Ectodermal cell (in vitro differentiated cells): ENCODE data around the gene ZNF565.
"Not testable (repeated sequence)": the region's sequence is repeated elsewhere in the genome, so short reads cannot be mapped to it uniquely, and the experiment has no call there.

ENCODE experiments used
- H3K27ac ChIP-seq: 2 replicates; pipeline ENCODE4 v1.7.0; 2013; ENCODE audit warnings: mild to moderate bottlenecking, low read depth, low read length; ENCODE audit not compliant: insufficient read depth, poor library complexity, severe bottlenecking
- H3K27me3 ChIP-seq: 2 replicates; pipeline ENCODE4 v1.7.0; 2013; ENCODE audit warnings: mild to moderate bottlenecking, low read length; ENCODE audit not compliant: insufficient read depth, control insufficient read depth, poor library complexity, severe bottlenecking
- H3K36me3 ChIP-seq: one replicate; pipeline ENCODE4 v1.7.0; 2013; ENCODE audit warnings: low read length; ENCODE audit not compliant: control insufficient read depth, insufficient read depth
- H3K4me1 ChIP-seq: one replicate; pipeline ENCODE4 v1.7.0; 2013; ENCODE audit warnings: low read length; ENCODE audit not compliant: control insufficient read depth, insufficient read depth
- H3K4me3 ChIP-seq: 2 replicates; pipeline ENCODE4 v1.7.0; 2013; ENCODE audit warnings: low read depth, low read length, control low read depth; ENCODE audit not compliant: insufficient read depth
- H3K9me3 ChIP-seq: 2 replicates; pipeline ENCODE4 v1.7.0; 2013; ENCODE audit warnings: mild to moderate bottlenecking, low read length, moderate library complexity; ENCODE audit not compliant: control insufficient read depth
- WGBS, 2 experiments: methylation state at CpG; one replicate each; pipeline ENCODE4 v1.1.7; 2013; ENCODE audit warnings: missing lambda C conversion rate in 2 of 2; 5-methylcytosine and 5-hydroxymethylcytosine counted together

Gene ZNF565

DNA sequence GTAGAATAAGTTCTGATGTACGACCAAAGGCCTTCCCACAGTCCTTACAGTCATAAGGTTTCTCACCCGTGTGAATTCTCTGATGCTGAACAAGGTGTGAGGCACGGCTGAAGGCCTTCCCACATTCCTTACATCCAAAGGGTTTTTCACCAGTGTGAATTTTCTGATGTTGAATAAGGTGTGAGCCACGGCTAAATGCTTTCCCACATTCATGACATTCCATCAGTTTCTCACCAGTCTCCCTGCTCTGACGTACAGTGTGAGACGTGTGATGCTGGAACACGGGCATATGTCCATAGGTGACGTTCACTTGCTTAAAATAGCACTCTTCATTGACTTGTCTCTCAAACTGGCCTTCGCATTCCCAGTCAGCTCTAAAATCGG lies 31.2 kb downstream of the ZNF565 start:
- no peaks in the 10 kb centered on the region for H3K36me3 ChIP-seq
- H3K27me3 ChIP-seq: no peaks in the 10 kb centered on the region
- H3K9me3 ChIP-seq: no peaks in the 10 kb centered on the region
- no peaks in the 10 kb centered on the region for H3K4me1 ChIP-seq
- H3K4me3 ChIP-seq: no peak overlapping the region
- peak overlapping the region; percentile 59 for H3K27ac ChIP-seq
- 89 to 90% methylated on average over 10 of the region's 10 CpGs for WGBS, 2 experiments

- peak overlapping the region; percentile 59 for H3K27ac ChIP-seq
- H3K36me3 ChIP-seq: no peaks in the 10 kb centered on the region
- no peaks in the 10 kb centered on the region for H3K4me1 ChIP-seq
- H3K9me3 ChIP-seq: no peaks in the 10 kb centered on the region
- H3K4me3 ChIP-seq: no peak overlapping the region
- WGBS, 2 experiments: 84 to 85% methylated on average over 17 of the region's 17 CpGs
- H3K27me3 ChIP-seq: no peaks in the 10 kb centered on the region
These were observed 31.7 kb downstream of the ZNF565 start for GRCh38 chr19:36182612-36183244.

GRCh38 chr19:36179077-36179476 lies 35.4 kb downstream of the ZNF565 start:
- WGBS, 2 experiments: 62 to 70% methylated on average over 2 of the region's 2 CpGs
- not testable (repeated sequence) for H3K9me3 ChIP-seq, H3K36me3 ChIP-seq, H3K4me3 ChIP-seq, H3K27me3 ChIP-seq, H3K27ac ChIP-seq, H3K4me1 ChIP-seq

DNA sequence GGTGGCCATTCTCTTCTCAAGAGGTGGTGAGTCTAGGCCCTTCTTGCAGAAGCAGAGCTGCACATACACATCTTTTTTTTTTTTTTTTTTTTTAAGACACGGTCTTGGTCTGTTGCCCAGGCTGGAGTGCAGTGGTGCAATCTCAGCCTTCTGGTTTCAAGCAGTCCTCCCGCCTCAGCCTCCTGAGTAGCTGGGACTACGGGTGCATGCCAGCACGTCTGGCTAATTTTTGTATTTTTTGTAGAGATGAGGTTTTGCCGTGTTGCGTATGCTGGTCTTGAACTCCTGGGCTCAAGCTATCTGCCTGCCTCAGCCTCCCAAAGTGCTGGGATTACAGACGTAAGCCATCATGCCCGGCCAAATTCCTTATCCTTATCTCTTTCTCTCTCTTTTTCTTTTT lies 40.6 kb downstream of the ZNF565 start:
- not testable (repeated sequence) for H3K36me3 ChIP-seq, H3K27me3 ChIP-seq, H3K9me3 ChIP-seq, H3K4me1 ChIP-seq, H3K4me3 ChIP-seq, H3K27ac ChIP-seq
- 86 to 92% methylated on average over 8 of the region's 8 CpGs for WGBS, 2 experiments

GRCh38 chr19:36172852-36173251 lies 41.6 kb downstream of the ZNF565 start:
- 89 to 94% methylated on average over 5 of the region's 5 CpGs for WGBS, 2 experiments
- Histone ChIP-seq H3K9me3 (no peaks in the 10 kb centered on the region), H3K4me3 (no peak overlapping the region)

DNA sequence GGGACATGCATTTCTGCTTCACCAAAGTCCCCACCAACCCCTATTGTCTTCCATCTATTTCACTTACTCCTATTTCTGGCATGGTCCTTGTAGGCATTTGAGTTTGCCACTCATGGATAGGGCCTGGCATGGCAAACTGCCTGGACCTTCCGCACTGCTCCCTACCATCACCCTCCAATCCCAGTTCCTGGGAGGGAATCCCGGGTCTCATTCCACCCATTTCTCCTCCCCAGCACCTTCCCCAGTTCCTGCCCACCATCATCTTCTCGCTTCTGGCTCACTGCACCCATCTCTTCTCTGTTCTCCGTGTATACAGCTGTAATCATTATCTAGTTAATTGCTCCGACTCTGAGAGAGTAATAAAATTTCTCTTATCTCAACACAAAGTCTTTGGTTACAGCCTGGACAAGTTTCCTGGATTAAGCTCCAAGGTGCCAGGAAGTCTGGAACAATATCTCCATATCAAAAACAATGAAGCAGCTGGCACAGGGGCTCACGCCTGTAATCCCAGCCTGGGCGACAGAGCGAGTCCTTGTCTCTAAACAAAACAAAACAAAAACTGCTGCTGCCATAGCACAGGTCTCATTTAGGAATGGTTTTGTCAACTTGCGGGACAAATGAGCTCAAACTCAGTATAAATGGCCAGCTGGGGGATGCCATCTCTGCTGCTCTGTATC lies 45.2 kb downstream of the ZNF565 start:
- H3K9me3 ChIP-seq: no peaks in the 10 kb centered on the region
- H3K27me3 ChIP-seq: no peaks in the 10 kb centered on the region
- peak overlapping the region; percentile 1 for H3K27ac ChIP-seq
- no peaks in the 10 kb centered on the region for H3K36me3 ChIP-seq
- 86 to 93% methylated on average over 9 of the region's 9 CpGs for WGBS, 2 experiments
- H3K4me1 ChIP-seq: no peaks in the 10 kb centered on the region
- no peak overlapping the region for H3K4me3 ChIP-seq

More at GRCh38 chr19:36172852-36173251, 41.6 kb downstream of the ZNF565 start:
- no peak overlapping the region for H3K27ac ChIP-seq
- H3K27me3 ChIP-seq: no peaks in the 10 kb centered on the region
- H3K36me3 ChIP-seq: no peaks in the 10 kb centered on the region
- no peaks in the 10 kb centered on the region for H3K4me1 ChIP-seq

DNA sequence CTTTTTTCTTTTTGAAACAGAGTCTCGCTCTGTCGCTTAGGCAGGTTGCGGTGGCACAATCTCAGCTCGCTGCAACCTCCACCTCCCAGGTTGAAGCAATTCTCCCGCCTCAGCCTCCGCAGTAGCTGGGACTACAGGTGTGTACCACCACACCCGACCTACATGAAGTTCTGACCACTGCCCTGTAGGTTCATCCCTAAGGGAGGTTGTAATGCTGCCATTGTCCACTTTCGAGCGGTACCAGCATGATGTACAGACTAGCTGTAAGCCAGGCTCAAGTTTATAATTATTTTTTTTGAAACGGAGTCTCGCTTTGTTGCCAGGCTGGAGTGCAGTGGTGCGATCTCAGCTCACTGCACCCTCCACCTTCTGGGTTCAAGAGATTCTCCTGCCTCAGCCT lies 50.7 kb downstream of the ZNF565 start:
- no peak overlapping the region for H3K4me3 ChIP-seq
- no peaks in the 10 kb centered on the region for H3K9me3 ChIP-seq
- H3K27me3 ChIP-seq: no peaks in the 10 kb centered on the region
- WGBS, 2 experiments: 93 to 96% methylated on average over 12 of the region's 12 CpGs
- H3K27ac ChIP-seq: no peak overlapping the region
- no peaks in the 10 kb centered on the region for H3K4me1 ChIP-seq
- no peaks in the 10 kb centered on the region for H3K36me3 ChIP-seq

GRCh38 chr19:36160821-36161596 lies 53.5 kb downstream of the ZNF565 start:
- Histone ChIP-seq H3K9me3 (no peaks in the 10 kb centered on the region), H3K4me3 (no peak overlapping the region), H3K36me3 (no peaks in the 10 kb centered on the region), H3K27me3 (no peaks in the 10 kb centered on the region), H3K27ac (no peak overlapping the region), H3K4me1 (no peaks in the 10 kb centered on the region)
- 59 to 63% methylated on average over 6 to 7 of the region's 7 CpGs for WGBS, 2 experiments

DNA sequence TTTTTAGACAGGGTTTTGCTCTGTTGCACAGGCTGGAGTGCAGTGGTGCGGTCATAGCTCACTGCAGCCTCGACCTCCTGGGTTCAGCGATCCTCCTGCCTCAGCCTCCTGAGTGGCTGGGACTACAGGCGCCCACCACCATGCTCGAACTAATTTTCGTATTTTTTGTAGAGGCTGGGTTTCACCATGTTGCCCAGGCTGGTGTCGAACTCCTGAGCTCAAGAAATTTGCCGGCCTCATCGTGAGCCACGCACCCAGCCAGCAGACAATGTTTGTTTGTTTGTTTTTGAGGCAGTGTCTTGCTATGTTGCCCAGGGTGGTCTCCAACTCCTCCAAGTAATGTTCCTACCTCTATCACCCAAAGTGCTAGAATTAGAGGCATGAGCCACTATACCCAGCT lies 61.3 kb downstream of the ZNF565 start:
- H3K4me1 ChIP-seq: no peaks in the 10 kb centered on the region
- H3K4me3 ChIP-seq: no peak overlapping the region
- H3K27me3 ChIP-seq: no peaks in the 10 kb centered on the region
- no peak overlapping the region for H3K27ac ChIP-seq
- WGBS, 2 experiments: 92 to 96% methylated on average over 10 of the region's 10 CpGs
- no peaks in the 10 kb centered on the region for H3K9me3 ChIP-seq
- H3K36me3 ChIP-seq: peaks cover 26% of the 10 kb centered on the region

GRCh38 chr19:36152352-36153091 lies 61.9 kb downstream of the ZNF565 start, which contains the start of gene COX7A1:
Gene COX7A1, minus strand, starts transcription at chr19:36152447. Its CDS starts 40 bp downstream, at chr19:36152407.
- WGBS, 2 experiments: 94 to 95% methylated on average over 40 of the region's 40 CpGs
- Histone ChIP-seq H3K27me3 (no peaks in the 10 kb centered on the region), H3K4me3 (no peak within 1 kb of the TSS)

More at GRCh38 chr19:36152352-36153091, 61.9 kb downstream of the ZNF565 start, which contains the start of gene COX7A1:
- Histone ChIP-seq H3K27ac (no peak within 1 kb of the TSS), H3K36me3 (peaks cover 31% of the 10 kb centered on the region), H3K9me3 (no peaks in the 10 kb centered on the region), H3K4me1 (no peaks in the 10 kb centered on the region)
